Muscle of back (tissue), 13 donors: ENCODE data around the gene OR10S1. TPM values are rescaled to one million over a fixed set of nuclear protein-coding genes. Genes with fewer than 3 reads are reported as not detected.
A peak's percentile ranks its signal among the peaks of the same experiment; 100 is the strongest.
"Not testable (repeated sequence)": the region's sequence is repeated elsewhere in the genome, so short reads cannot be mapped to it uniquely, and the experiment has no call there.

Experiments
- DNase-seq, 3 donors: peaks; one replicate each; pipeline versions ENCODE4 v3.0.0 to v3.0.0-alpha.2; 2013
- long read RNA-seq, 9 donors: transcript quantifications; one replicate each; lab custom pipeline, GENCODE V29; 2026
- polyA plus RNA-seq, 10 donors: library from polyadenylated mRNA; unstranded; fragments of 120-200 nt; gene quantifications; one replicate each; pipeline ENCODE4 v1.2.1, GENCODE V29; 2013; ENCODE audit not compliant: insufficient read length in 10 of 10

Gene OR10S1
- polyA plus RNA-seq, result not detected
- long read RNA-seq, donor 1, result 0 reads
- long read RNA-seq, donor 2, result 0 reads
- long read RNA-seq, donor 3, result 0 reads
- long read RNA-seq, donor 4, result 0 reads
- long read RNA-seq, donor 5, result 0 reads
- long read RNA-seq, donor 6, result 0 reads
- long read RNA-seq, donor 7, result 0 reads
- long read RNA-seq, donor 8, result 0 reads
- long read RNA-seq, donor 9, result 0 reads

- no peak for DNase-seq
Measured at GRCh38 chr11:123977731-123978347, at the start of gene OR10S1. TSS of gene OR10S1 (minus strand) at chr11:123977781. CDS start at chr11:123977664, 117 bp downstream.

GRCh38 chr11:124026498-124026897 is 48.9 kb upstream of the OR10S1 start, which contains the start of gene OR10G8:
TSS of gene OR10G8 (plus strand) at chr11:124026798. CDS start at chr11:124029623, 2,825 bp downstream.
- DNase-seq, result no peak

- DNase-seq, result not testable (repeated sequence)
Measured at GRCh38 chr11:124015837-124016236, 38.3 kb upstream of the OR10S1 start.

- DNase-seq, result no peak
Measured at GRCh38 chr11:124012697-124013096, 35.1 kb upstream of the OR10S1 start, which contains the start of gene OR10G4. TSS of gene OR10G4 (plus strand) at chr11:124012997. CDS start at chr11:124015575, 2,578 bp downstream.

- no peak for DNase-seq
Measured at GRCh38 chr11:123995119-123995518, 17.5 kb upstream of the OR10S1 start, which contains the start of gene OR10G6. TSS of gene OR10G6 (minus strand) at chr11:123995161. CDS start at chr11:123995161, 0 bp downstream.

GRCh38 chr11:123979311-123979710 is 1.7 kb upstream of the OR10S1 start:
- DNase-seq, result no peak

GRCh38 chr11:123976770-123977560 is 616 bp downstream of the OR10S1 start:
- no peak for DNase-seq

GRCh38 chr11:123973816-123974215 is 3.8 kb downstream of the OR10S1 start:
- peak in 1 of 3 donors; percentile 33 for DNase-seq

- no peak for DNase-seq
Measured at GRCh38 chr11:123956752-123957151, 20.8 kb downstream of the OR10S1 start.

GRCh38 chr11:123945132-123945531 is 32.4 kb downstream of the OR10S1 start:
- no peak for DNase-seq

GRCh38 chr11:123943738-123944137 is 33.8 kb downstream of the OR10S1 start, which contains the start of gene OR6T1:
TSS of gene OR6T1 (minus strand) at chr11:123943838. CDS start at chr11:123943838, 0 bp downstream.
- no peak for DNase-seq

GRCh38 chr11:123942413-123942812 is 35.2 kb downstream of the OR10S1 start:
- no peak for DNase-seq

GRCh38 chr11:123939317-123939716 is 38.3 kb downstream of the OR10S1 start, which contains the start of gene OR4D5:
TSS of gene OR4D5 (plus strand) at chr11:123939617. CDS start at chr11:123939617, 0 bp downstream.
- DNase-seq, result no peak

Other genes starting within 250 kb of the OR10S1 start
- 10 to 100 TPM; 13.1 to 21.9 (median 18.3) TPM for gene ZNF202, start 236.1 kb downstream of the OR10S1 start, polyA plus RNA-seq
- gene OR6X1, start 223.3 kb downstream of the OR10S1 start, polyA plus RNA-seq, result not detected
- not detected for gene OR6M1, start 171.4 kb downstream of the OR10S1 start, polyA plus RNA-seq
- not detected for gene TMEM225, start 92.1 kb downstream of the OR10S1 start, polyA plus RNA-seq
- gene OR8D4, start 75.6 kb downstream of the OR10S1 start, polyA plus RNA-seq, result under 1 TPM in 6 of 10 donors, not detected in 4; 0.05 to 0.21 (median 0.11) TPM
- gene OR4D5, start 38.2 kb downstream of the OR10S1 start, polyA plus RNA-seq, result not detected
- gene OR6T1, start 33.9 kb downstream of the OR10S1 start, polyA plus RNA-seq, result not detected
- not detected for gene OR10G6, start 17.4 kb upstream of the OR10S1 start, polyA plus RNA-seq
- gene OR10G4, start 35.2 kb upstream of the OR10S1 start, polyA plus RNA-seq, result under 1 TPM in 1 of 10 donors, not detected in 9; 0.06 TPM
- gene OR10G9, start 45.2 kb upstream of the OR10S1 start, polyA plus RNA-seq, result not detected
- not detected for gene OR10G8, start 49.0 kb upstream of the OR10S1 start, polyA plus RNA-seq
- gene OR10G7, start 63.5 kb upstream of the OR10S1 start, polyA plus RNA-seq, result not detected
- 100 to 1,000 TPM in 7 of 10 donors, 10 to 100 TPM in 3; 73.6 to 136 (median 107) TPM for gene VWA5A, start 137.7 kb upstream of the OR10S1 start, polyA plus RNA-seq
- gene OR10D3, start 205.6 kb upstream of the OR10S1 start, polyA plus RNA-seq, result not detected